HG02678 (cell line): ENCODE results near the gene ZNF665.
"Not testable (repeated sequence)": the region's sequence is repeated elsewhere in the genome, so short reads cannot be mapped to it uniquely, and the experiment has no call there.

Experiments used
- ATAC-seq: cut with Tn5 transposase; IDR thresholded peaks from one replicate; pipeline ENCODE4 v1.9.1; 2021; ENCODE audit warnings: mild to moderate bottlenecking, moderate library complexity; ENCODE audit not compliant: unreplicated experiment

Gene ZNF665

DNA sequence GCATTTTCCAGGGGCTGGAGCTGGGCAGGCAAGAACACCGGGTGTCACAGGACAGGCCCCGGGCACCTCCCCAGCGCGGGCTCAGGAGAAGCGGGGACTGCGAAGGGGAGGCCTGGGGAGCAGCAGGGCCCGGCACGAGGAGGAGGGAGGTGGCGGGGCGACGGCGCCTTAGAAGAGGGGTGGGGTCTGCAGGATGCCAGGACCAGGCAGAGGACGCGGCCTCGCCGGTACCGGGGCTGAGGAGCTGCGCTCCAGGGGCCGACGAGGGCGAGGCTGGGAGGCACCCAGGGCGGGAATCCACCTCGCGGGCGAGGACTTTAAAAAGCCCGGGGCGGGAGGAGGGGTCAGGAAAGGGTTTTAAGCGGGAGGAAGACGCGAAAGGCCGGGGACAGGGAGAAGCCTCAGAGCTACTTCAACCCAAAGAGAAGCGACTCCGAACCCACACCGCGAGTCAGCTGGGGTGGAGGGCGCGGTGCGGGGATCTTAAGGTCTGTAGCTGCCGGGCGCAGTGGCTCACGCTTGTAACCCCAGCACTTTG, 35.0 kb downstream of the ZNF665 start:
- no peak for ATAC-seq

DNA sequence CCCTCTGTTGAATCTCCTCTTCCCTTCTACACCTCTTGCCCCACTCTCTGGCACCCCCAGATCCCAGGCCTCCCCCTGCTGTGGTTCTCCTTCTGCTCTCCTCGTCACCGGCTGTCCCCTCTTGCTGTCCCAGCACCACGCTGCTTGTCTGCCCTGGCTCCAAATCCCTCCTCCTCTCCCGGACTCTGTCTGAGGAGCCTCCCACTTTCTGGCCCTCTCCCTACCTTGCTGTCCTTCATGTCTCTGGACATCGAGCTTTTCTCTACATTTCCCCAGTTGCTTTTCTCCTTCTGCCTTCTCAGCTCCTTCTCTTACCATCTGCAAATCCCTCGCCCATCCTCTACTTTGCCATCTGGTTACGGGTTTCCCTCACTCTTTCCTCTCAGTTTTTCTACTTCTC, 35.5 kb downstream of the ZNF665 start:
- no peak for ATAC-seq

DNA sequence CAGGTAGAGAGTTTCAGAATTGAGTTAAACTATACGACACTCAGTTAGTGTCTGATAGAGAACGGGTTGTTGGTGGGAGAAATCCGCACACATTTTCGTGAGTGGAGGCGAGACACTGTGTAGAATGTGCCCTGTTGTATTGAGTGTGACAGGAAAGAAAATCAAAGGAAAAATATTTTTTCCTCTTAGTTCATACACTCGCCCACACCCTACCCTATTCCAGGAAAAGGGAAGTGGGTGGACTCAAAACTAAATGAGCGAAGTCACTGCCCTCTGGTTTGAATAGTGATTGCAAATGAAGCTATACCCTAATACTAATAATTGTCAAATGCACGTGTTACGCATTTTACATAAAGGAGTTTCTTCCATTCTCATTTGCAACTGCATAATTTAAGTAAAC, 36.3 kb downstream of the ZNF665 start:
- ATAC-seq = no peak

DNA sequence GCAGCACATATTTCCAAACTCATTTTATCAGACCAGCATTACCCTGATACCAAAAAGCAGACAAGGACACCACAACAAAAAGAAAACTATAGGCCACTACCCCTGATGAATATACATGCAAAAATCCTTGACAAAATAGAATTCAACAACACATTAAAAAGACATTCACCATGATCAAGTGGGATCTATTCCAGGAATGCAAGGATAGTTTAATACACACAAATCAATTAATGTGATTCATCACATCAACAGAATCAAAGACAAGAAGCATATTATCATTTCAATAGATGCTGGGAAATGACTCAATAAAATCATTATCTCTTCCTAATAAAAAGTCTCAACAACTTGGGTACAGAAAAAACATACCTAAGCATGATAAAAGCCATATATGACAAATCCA, 45.5 kb downstream of the ZNF665 start:
- ATAC-seq = no peak

DNA sequence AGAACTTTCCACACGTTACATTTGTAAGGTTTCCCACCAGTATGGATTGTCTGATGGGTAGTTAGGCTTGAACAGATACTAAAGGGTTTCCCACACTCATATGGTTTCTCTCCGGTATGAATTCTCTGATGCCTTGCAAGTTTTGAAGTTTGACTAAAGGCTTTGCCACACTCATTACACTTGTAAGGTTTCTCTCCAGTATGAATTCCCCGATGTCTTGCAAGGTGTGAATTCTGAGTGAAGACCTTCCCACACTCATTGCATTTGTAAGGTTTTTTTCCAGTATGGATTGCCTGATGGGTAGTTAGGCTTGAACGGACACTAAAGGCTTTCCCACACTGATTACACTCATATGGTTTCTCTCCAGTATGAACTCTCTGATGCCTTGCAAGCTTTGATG, 52.8 kb downstream of the ZNF665 start:
- no peak for ATAC-seq

DNA sequence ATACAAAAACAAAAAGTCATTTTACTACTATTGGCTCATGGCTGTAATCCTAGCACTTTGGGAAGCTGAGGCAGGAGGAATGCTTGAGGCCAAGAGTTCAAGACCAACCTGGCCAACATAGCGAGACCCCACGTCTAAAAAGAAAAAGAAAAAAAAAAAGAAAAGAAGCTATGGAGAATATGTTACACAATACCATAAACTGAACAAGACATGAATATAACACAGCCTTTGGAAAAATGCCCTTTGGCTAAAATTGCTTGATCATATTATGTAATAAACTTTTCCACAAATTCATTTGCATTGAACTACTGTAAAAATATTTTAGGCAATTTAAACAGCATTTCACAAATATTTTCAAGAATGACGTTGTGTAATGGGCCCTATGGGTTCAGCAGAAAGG, 56.7 kb downstream of the ZNF665 start:
- ATAC-seq = no peak

DNA sequence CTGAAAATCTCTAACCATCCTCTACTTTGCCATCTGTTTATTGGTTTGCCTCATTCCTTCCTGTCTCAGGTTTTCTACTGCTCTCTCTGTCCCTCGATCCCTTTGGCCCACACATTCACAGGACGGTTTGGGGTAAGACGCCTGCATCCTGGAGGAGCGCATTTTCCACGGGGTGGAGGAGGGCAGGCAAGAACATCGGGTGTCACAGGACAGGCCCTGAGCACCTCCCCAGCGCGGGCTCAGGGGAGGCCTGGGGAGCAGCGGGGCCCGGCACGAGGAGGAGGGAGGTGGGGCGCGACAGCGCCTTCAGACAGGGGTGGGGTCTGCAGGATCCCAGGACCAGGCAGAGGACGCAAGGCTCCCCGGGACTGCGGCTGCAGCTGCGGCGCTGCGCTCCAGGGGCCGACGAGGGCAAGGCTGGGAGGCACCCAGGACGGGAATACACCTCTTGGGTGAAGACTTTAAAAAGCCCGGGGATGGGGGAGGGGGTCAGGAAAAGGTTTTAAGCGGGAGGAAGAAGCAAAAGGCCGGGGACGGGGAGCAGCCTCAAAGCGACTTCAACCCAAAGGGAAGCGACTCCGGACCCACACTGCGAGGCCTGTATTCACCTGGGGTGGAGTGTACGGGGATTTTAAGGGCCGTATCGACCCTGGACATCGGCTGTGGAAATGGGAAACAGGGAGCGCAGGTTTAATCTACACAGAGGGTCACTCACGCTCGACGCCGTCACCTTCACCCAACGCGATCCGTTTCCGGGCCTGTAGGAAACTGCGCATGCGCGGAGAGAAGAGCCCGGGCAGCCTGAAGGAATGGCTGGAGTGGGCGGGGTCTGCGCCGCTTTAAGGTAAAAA, 60.8 kb downstream of the ZNF665 start, which contains the start of gene ZNF415:
TSS of gene ZNF415 (minus strand) at position 770 of the 851 bp plus-strand sequence. CDS start 10,234 bp downstream, outside the sequence.
- no peak for ATAC-seq

DNA sequence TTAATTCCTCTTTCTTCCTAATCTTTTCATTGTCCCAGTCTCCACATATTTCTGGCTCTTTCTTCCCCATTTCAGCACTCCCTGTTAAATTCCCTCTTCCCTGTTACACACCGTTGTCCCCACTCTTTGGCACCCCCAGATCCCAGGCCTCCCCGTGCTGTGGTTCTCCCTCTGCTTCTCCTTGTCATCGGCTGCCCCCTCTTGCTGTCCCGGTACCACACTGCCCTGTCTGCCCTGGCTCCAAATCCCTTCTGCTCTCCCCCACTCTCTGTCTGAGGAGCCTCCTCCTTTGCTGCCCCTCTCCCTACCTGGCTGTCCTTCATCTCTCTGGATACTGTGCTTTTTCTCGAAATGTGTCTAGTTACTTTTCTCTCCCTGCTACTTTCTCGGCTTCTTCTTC, 61.4 kb downstream of the ZNF665 start:
- ATAC-seq = no peak

DNA sequence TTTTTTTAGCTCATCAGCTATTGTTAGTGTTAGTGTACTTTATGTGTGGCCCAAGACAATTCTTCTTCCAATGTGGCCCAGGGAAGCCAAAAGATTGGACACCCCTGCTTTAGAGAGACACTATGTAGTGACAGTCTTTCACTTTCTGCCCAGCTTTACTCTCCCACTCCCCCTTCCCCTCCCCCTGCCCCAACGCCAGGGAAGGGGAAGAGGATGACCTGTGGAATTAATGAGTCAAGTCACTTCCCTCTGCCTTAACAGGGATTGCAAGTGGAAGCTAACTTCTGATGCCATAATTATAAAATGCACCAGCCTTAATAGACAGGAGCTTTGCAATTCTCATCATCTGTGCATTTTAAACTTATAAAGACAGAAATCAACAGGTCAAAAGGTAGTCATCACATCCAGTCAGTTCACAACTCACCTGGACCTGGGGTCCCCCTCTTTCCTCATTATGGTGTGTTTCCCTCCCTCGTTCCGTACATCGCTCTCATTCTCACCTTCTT, 62.0 kb downstream of the ZNF665 start:
- no peak for ATAC-seq

DNA sequence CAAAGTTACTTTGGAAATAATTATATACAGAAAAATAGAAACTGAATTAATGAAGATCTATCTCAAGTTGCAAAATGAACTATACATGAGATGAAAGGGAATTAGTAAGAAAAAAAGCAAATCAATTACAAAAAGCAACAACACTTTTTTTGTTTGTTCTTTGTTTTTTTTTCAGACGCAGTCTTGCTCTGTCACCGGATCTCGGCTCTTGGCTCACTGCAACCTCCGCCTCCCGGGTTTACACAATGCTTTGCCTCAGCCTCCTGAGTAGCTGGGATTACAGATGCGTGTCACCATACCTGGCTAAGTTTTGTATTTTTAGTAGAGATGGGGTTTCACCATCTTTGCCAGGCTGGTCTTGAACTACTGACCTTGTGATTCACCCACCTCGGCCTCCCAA, 62.7 kb downstream of the ZNF665 start:
- no peak for ATAC-seq

DNA sequence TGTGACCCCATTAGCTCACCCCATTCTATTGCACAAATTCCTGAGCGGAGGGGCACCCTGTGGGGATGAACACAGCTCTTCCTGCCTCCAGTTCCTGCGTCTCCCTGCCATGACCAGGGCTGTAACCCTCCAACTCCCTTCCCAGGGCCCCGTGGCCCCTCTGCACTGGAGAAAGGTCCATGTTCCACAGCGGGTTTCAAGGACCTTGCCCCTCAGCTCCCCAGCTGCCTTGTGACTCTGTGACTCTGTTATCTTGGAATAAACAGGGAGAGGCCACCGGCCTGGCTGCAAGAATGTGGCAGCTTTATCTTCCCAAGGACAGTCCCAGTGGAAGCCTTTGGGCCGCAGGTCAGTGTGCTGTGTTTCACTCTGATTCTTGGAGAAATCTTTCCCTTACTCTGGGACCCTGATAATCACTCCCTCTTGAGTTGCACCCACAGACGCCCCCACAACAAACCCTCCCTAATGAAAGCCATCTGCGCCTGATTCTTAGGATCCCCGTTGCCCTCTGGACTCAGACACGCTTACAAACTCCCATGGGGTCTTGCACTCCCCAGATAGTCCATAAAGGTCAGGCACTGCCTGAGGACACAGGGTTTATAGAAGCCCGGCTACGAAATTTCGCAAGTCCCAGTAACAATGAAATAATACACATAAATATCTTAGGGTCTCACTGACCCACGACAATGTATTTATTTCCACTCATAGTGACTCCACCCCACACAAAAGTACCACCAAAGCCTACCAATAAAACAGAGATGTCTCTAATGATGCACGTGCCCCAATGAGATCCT, 66.2 kb downstream of the ZNF665 start:
- not testable (repeated sequence) for ATAC-seq

DNA sequence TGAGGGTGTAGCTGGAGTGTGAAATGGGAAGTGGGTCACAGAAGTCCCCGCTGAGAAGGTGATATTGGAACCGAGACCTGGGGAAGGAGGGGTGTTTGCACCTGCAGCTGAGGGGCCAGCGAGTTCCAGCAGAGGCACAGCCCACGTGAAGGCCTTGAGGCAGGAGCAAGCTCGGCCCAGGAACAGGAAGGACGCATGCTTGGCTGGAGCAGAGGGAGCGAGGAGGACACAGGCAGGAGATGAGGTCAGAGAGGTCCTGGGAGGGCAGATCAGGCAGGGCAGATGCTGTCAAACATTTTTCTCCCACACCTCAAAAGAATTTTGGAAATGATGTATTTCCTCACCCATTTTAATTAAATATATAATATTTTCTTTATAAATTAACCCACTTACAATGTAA, 69.8 kb downstream of the ZNF665 start:
- no peak for ATAC-seq
